ENCODE measurements around the gene ATP5MC3. TPM values are rescaled to one million over a fixed set of nuclear protein-coding genes. Genes with fewer than 3 reads are reported as not detected.

The ATP5MC3 gene
- total and polyA plus RNA-seq, 2 of the 13 experiments (the other 11 are each of a cell fraction or from before 2014, with no cell fraction given) = 676 to 1,007 TPM

- peak; percentile 75 for TF ChIP-seq ZNF574 (CRISPR knock-in tag; IDR thresholded peaks at IDR 0.05)
- peak; percentile 49; the same call in 1 of the 2 replicates for TF ChIP-seq FOSL2 (CRISPR knock-in tag; IDR thresholded peaks at IDR 0.05)
- TF ChIP-seq PLRG1 (conservative IDR thresholded peaks at IDR 0.05) = no peak
- peak; percentile 87 for TF ChIP-seq MXI1 (IDR thresholded peaks at IDR 0.05; ENCODE audit: borderline replicate concordance, low read depth, low read length)
- TF ChIP-seq KMT2A (CRISPR knock-in tag; IDR thresholded peaks at IDR 0.05) = peak; percentile 82
- TF ChIP-seq FOXK2 (IDR thresholded peaks at IDR 0.05) = peak; percentile 92
- no peak; the same call in 1 of the 2 replicates for TF ChIP-seq ZNF354B (CRISPR knock-in tag; IDR thresholded peaks at IDR 0.05)
- peak; percentile 83 for TF ChIP-seq TEF (CRISPR knock-in tag; IDR thresholded peaks at IDR 0.05)
- TF ChIP-seq ZNF687 (CRISPR knock-in tag; IDR thresholded peaks at IDR 0.05) = peak; percentile 89
- peak; percentile 79; the same call in 1 of the 2 replicates for TF ChIP-seq ZNF619 (CRISPR knock-in tag; IDR thresholded peaks at IDR 0.05)
- peak; percentile 75 for TF ChIP-seq ZNF746 (CRISPR knock-in tag; IDR thresholded peaks at IDR 0.05)
- peak; percentile 62 for TF ChIP-seq HNF4A (CRISPR knock-in tag; IDR thresholded peaks at IDR 0.05)
- TF ChIP-seq TRIM22 (IDR thresholded peaks at IDR 0.05) = no peak
- TF ChIP-seq MYC (CRISPR knock-in tag; IDR thresholded peaks at IDR 0.05; ENCODE audit: borderline replicate concordance) = peak; percentile 89
- 0 out of 2 replicates have a peak, but pooled peaks have one; percentile 31 for TF ChIP-seq RAD51 (IDR thresholded peaks at IDR 0.05; ENCODE audit: borderline replicate concordance)
- TF ChIP-seq SKIL (CRISPR knock-in tag; IDR thresholded peaks at IDR 0.05; ENCODE audit: borderline replicate concordance) = peak; percentile 72
- TF ChIP-seq SIN3A (IDR thresholded peaks at IDR 0.05; ENCODE audit: borderline replicate concordance, low read depth, low read length) = peak; percentile 89
- TF ChIP-seq NR1H2 (CRISPR knock-in tag; IDR thresholded peaks at IDR 0.05; ENCODE audit: borderline replicate concordance, low read depth) = peak; percentile 87; the same call in 1 of the 2 replicates
These were observed 13.5 kb downstream of the ATP5MC3 start, which contains the start of gene ATF2 (continued) for GRCh38 chr2:175167792-175168563.
